Retinal pigment epithelial cell (primary cell): ENCODE results near the gene KIF14.
A peak's percentile ranks its signal among the peaks of the same experiment; 100 is the strongest.
"Not testable (repeated sequence)": the region's sequence is repeated elsewhere in the genome, so short reads cannot be mapped to it uniquely, and the experiment has no call there.

Experiments
- DNase-seq: peaks from one replicate; pipeline ENCODE4 v3.0.0-alpha.2; 2010; ENCODE audit warnings: low read depth
- H3K4me3 ChIP-seq: 2 replicates; pipeline ENCODE4 v1.5.1; 2011; ENCODE audit warnings: mild to moderate bottlenecking, low read length, control low read depth, moderate library complexity
- TF ChIP-seq, protein P1 (sequence below): conservative IDR thresholded peaks from 2 replicates; pipeline ENCODE4 v1.5.1; 2011; ENCODE audit warnings: low read depth, low read length, control low read depth, inconsistent platforms

The KIF14 gene

DNA sequence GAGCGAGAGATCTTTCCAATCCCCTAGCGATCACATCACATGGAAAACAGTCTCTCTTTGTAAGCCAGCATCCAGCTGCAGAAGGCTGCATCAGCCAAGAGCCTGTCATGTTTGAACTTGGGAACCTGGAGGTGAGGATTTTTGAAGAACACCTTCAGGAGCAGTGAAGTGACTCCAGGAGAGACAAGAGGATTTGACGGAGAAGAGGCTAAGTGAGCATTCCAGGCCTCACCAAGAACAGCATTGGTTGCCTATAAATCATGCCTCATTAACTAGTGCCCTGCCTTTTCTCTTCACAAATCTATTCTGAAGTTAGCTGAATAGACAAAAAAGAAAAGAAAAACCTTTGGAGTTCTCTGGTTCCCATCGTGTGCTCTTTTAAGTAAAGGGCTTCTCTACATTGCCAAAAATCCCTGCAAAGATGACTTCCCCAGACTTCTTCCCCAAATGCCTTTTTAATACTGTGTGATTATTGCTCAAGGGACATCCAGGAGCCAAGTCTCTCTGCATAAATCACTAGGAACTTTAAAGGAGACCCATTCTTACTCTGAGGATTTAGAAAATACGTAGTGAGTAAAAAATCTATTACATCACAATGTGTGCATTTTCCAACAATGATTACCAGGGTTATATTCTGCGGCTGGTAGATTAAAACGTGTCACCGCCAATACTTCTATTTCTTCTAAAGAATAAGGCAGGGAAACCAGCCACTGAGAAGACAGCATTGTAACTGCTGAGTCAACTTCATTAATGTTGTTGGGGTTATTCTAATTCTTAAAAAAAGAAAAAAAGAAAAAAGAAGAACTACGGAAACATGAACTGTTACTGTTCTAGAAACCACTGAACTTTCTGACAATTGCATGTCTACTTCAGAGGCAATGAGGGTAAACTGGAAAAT, 95.2 kb downstream of the KIF14 start:
- TF ChIP-seq, protein P1, sequence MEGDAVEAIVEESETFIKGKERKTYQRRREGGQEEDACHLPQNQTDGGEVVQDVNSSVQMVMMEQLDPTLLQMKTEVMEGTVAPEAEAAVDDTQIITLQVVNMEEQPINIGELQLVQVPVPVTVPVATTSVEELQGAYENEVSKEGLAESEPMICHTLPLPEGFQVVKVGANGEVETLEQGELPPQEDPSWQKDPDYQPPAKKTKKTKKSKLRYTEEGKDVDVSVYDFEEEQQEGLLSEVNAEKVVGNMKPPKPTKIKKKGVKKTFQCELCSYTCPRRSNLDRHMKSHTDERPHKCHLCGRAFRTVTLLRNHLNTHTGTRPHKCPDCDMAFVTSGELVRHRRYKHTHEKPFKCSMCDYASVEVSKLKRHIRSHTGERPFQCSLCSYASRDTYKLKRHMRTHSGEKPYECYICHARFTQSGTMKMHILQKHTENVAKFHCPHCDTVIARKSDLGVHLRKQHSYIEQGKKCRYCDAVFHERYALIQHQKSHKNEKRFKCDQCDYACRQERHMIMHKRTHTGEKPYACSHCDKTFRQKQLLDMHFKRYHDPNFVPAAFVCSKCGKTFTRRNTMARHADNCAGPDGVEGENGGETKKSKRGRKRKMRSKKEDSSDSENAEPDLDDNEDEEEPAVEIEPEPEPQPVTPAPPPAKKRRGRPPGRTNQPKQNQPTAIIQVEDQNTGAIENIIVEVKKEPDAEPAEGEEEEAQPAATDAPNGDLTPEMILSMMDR = no peak
- DNase-seq = no peak
- no peak overlapping the region for H3K4me3 ChIP-seq

DNA sequence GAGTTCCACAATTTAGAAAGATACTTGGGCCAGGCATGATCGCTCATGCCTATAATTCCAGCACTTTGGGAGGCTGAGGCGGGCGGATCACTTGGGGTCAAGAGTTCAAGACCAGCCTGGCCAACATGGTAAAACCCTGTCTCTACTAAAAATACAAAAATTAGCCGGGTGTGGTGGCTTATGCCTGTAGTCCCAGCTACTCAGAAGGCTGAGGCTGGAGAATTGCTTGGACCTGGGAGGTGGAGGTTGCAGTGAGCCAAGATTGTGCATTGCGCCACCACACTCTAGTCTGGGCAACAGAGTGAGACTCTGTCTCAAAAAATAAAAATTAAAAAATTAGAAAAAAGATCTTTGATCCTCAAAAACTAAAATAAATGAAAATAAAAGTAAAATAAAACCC, 96.0 kb downstream of the KIF14 start:
- not testable (repeated sequence) for H3K4me3 ChIP-seq, DNase-seq

DNA sequence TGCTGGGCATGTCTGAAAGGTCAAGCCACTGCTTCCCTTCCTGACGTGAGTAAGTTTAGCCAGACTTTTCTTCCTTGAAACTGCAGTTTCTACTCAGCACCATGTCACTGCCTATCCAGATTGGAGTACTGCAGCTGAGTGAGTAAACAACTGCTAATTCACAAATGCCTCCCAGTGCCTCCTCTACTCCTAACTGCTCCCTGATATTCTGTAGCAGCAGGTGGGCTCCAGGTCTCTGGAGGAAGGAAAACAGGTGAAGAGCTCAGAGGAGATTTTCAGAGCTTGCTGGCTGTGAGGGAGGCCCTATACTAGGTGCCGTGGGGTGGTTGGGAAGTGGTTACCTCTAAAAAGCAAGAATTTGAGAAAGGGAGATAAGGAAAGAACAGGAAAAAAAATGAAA, 96.5 kb downstream of the KIF14 start:
- DNase-seq = no peak
- TF ChIP-seq, protein P1 = no peak
- no peak overlapping the region for H3K4me3 ChIP-seq

DNA sequence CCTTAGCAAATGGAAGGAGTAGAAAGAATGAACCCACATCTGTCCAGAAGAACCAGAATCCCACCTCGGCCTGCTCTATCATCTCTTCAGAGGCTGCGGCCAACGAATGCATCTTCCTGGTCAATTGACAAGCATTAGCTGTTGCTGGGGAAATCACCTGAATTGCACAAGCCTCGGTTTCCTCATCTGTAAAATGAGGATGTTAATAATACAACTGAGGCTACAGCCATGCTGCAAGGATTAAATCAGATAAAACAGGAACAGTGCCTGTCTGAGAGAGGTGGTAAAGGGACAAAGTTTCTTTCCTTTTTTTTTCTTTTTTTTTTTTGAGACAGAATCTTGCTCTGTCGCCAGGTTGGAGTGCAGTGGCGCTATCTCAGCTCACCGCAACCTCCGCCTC, 99.8 kb downstream of the KIF14 start:
- no peak overlapping the region for H3K4me3 ChIP-seq
- DNase-seq = no peak
- TF ChIP-seq, protein P1 = no peak

DNA sequence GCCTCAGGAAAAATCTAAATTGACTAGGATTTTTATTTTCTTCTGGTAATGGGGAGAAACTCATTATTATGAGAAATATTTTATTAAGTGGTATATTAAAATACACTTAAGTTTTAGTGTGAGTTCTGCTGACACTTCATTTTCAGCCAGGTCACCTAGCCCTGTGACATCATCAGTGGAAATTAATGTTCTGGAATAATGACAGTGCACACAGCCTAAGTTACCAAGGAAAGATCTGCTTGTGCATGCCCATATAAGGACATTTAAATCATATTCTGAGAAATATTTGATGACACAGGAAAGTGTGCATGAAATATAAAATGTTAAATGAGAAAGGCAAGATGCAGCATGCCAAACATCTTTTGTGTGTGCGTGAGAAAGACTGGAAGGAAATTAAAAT, 102.0 kb downstream of the KIF14 start:
- TF ChIP-seq, protein P1 = no peak
- H3K4me3 ChIP-seq = no peak overlapping the region
- DNase-seq = peak; percentile 39

DNA sequence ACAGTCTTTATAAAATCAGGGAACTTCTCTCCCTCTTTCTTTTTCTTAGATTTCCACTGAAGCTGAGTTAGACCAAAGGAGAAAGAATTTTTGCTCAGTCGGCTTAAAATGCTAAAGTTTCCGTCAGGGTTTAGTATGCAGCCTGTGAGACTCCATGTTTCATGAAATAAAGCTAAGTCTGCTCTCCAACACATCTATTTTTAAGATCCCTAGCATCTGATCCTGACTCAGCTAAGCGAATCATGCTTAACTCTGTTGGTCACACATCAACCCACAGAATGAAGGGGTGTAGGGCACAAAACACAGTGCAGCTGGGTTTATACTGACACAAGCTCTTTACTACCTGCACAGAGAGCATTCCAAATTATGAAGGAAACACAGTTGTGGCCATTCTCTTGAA, 108.4 kb downstream of the KIF14 start:
- DNase-seq = peak; percentile 81
- no peak overlapping the region for H3K4me3 ChIP-seq
- TF ChIP-seq, protein P1 = no peak

DNA sequence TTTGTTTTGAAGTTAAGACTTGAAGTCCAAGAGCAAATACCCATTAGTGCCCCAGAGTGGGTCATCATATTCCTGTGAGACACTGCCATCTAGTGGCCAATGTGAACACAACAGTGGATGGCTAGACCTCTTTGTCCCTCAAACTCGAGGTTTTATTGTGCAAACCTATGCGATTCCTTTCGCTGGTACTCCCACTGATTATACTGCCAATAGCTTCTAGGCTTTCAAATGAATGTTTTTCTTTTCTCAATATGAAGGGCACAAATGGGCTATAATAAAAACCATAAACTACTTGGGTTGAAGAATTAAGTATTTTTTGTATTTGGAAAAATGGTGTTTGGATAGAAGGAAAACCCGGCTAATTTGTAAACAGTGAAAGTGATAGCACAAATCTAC, 110.3 kb downstream of the KIF14 start:
- peak; percentile 53 for DNase-seq
- TF ChIP-seq, protein P1 = peak; percentile 93
- no peak overlapping the region for H3K4me3 ChIP-seq
